ENCODE data around the gene PAM.

DNA sequence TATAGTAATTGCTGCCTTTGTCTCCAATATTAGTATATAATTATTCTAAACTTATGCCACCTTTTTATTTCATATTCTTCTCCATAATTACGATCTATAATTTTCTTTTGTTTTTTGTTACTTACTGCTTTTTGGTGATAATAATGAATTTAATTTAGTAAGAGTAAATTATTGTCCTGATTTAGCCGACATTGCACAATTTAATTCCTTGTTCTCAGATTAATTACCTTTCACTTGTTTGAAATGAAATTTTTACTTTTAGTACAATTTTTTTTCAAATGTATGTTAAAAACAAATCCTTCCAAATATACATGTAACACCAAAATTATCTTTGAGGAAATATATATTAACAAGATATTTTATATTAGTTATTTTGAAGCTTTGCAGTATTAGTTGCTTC lies 201.5 kb downstream of the PAM start:
- TF ChIP-seq, protein P1, sequence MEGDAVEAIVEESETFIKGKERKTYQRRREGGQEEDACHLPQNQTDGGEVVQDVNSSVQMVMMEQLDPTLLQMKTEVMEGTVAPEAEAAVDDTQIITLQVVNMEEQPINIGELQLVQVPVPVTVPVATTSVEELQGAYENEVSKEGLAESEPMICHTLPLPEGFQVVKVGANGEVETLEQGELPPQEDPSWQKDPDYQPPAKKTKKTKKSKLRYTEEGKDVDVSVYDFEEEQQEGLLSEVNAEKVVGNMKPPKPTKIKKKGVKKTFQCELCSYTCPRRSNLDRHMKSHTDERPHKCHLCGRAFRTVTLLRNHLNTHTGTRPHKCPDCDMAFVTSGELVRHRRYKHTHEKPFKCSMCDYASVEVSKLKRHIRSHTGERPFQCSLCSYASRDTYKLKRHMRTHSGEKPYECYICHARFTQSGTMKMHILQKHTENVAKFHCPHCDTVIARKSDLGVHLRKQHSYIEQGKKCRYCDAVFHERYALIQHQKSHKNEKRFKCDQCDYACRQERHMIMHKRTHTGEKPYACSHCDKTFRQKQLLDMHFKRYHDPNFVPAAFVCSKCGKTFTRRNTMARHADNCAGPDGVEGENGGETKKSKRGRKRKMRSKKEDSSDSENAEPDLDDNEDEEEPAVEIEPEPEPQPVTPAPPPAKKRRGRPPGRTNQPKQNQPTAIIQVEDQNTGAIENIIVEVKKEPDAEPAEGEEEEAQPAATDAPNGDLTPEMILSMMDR (IDR thresholded peaks at IDR 0.05), result no peak
- TF ChIP-seq POLR2A (IDR thresholded peaks at IDR 0.05), result no peak

All from testis (tissue), 2 donors.